A673 (cell line): ENCODE results near the gene SH2D4B.

Experiments used
- EZH2 ChIP-seq: fragments of 200-600 bp; sonication (generic); IDR thresholded peaks from 2 replicates; pipeline ENCODE4 v1.6.1; 2017; ENCODE audit warnings: borderline replicate concordance, low read depth, mild to moderate bottlenecking, mixed read lengths, antibody characterized with exemption, low read length; ENCODE audit not compliant: poor library complexity, severe bottlenecking
- TF ChIP-seq, protein P1 (sequence below): fragments of 300-800, 200-600 bp; sonication (generic); conservative IDR thresholded peaks from 2 replicates; pipeline ENCODE4 v1.5.1; 2017; ENCODE audit warnings: low read depth, mild to moderate bottlenecking, antibody characterized with exemption, low read length, moderate library complexity, mixed read lengths

- TF ChIP-seq EZH2 = no peak
- TF ChIP-seq, protein P1, sequence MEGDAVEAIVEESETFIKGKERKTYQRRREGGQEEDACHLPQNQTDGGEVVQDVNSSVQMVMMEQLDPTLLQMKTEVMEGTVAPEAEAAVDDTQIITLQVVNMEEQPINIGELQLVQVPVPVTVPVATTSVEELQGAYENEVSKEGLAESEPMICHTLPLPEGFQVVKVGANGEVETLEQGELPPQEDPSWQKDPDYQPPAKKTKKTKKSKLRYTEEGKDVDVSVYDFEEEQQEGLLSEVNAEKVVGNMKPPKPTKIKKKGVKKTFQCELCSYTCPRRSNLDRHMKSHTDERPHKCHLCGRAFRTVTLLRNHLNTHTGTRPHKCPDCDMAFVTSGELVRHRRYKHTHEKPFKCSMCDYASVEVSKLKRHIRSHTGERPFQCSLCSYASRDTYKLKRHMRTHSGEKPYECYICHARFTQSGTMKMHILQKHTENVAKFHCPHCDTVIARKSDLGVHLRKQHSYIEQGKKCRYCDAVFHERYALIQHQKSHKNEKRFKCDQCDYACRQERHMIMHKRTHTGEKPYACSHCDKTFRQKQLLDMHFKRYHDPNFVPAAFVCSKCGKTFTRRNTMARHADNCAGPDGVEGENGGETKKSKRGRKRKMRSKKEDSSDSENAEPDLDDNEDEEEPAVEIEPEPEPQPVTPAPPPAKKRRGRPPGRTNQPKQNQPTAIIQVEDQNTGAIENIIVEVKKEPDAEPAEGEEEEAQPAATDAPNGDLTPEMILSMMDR = no peak
Measured at GRCh38 chr10:80583685-80584084, 46.0 kb downstream of the SH2D4B start.
